ENCODE measurements around the gene RIN2.
"Not testable (repeated sequence)": the region's sequence is repeated elsewhere in the genome, so short reads cannot be mapped to it uniquely, and the experiment has no call there.

The RIN2 gene

GRCh38 chr20:19740512-19740911 lies 17.5 kb upstream of the RIN2 start:
- DNase-seq = no peak

- no peak for DNase-seq
Measured at GRCh38 chr20:19741924-19742323, 16.1 kb upstream of the RIN2 start.

- DNase-seq = no peak
Measured at GRCh38 chr20:19742974-19743639, 15.0 kb upstream of the RIN2 start.

GRCh38 chr20:19743640-19743995 lies 14.4 kb upstream of the RIN2 start:
- DNase-seq = no peak

GRCh38 chr20:19745106-19745505 lies 13.0 kb upstream of the RIN2 start:
- DNase-seq = no peak

- no peak for DNase-seq
Measured at GRCh38 chr20:19745584-19745983, 12.5 kb upstream of the RIN2 start.

- no peak for DNase-seq
Measured at GRCh38 chr20:19746396-19746795, 11.7 kb upstream of the RIN2 start.

- no peak for DNase-seq
Measured at GRCh38 chr20:19747903-19748302, 10.2 kb upstream of the RIN2 start.

GRCh38 chr20:19748681-19749080 lies 9.4 kb upstream of the RIN2 start:
- no peak for DNase-seq

GRCh38 chr20:19749618-19750071 lies 8.4 kb upstream of the RIN2 start:
- DNase-seq = no peak

- no peak for DNase-seq
Measured at GRCh38 chr20:19750101-19750606, 7.9 kb upstream of the RIN2 start.

- no peak for DNase-seq
Measured at GRCh38 chr20:19750907-19751636, 7.0 kb upstream of the RIN2 start.

GRCh38 chr20:19754201-19754600 lies 3.9 kb upstream of the RIN2 start:
- DNase-seq = not testable (repeated sequence)

- no peak for DNase-seq
Measured at GRCh38 chr20:19756761-19757486, 1.1 kb upstream of the RIN2 start.

GRCh38 chr20:19757487-19758132 lies 448 bp upstream of the RIN2 start:
- no peak for DNase-seq

GRCh38 chr20:19758501-19759331 lies 658 bp downstream of the RIN2 start:
- no peak for DNase-seq

GRCh38 chr20:19760371-19760721 lies 2.3 kb downstream of the RIN2 start:
- DNase-seq = no peak

GRCh38 chr20:19761326-19761725 lies 3.3 kb downstream of the RIN2 start:
- no peak for DNase-seq

- no peak for DNase-seq
Measured at GRCh38 chr20:19761841-19762240, 3.8 kb downstream of the RIN2 start.

GRCh38 chr20:19764207-19764606 lies 6.1 kb downstream of the RIN2 start:
- no peak for DNase-seq

- no peak for DNase-seq
Measured at GRCh38 chr20:19765266-19765665, 7.2 kb downstream of the RIN2 start.

- no peak for DNase-seq
Measured at GRCh38 chr20:19765913-19766312, 7.9 kb downstream of the RIN2 start.
